Ovary (tissue), 3 donors: ENCODE measurements around the gene PTPN18.

Experiments used
- CTCF ChIP-seq, 3 donors: fragments of 450-650 bp in 2 of 3; fragments of 200-600 bp in 1 of 3; IDR thresholded peaks; one replicate each; pipeline versions ENCODE4 v1.5.1 to v1.8.0; 2016 to 2022; ENCODE audit warnings: antibody characterized with exemption in 3 of 3, mild to moderate bottlenecking in 1 of 3
- EP300 ChIP-seq: sonication (generic); formaldehyde crosslinking; IDR thresholded peaks from one replicate; pipeline ENCODE4 v1.6.1; 2017; ENCODE audit warnings: antibody characterized with exemption
- donor health status: DM: no; HTN: no; CAD: no.

- TF ChIP-seq EP300: no peak
- no peak for TF ChIP-seq CTCF (IDR thresholded peaks at IDR 0.05)
Observed at GRCh38 chr2:130337735-130338325, 18.0 kb upstream of the PTPN18 start.
